Spinal cord (tissue), 10 donors: ENCODE data around the gene TBRG4. TPM values are rescaled to one million over a fixed set of nuclear protein-coding genes. Genes with fewer than 3 reads are reported as not detected.
A peak's percentile ranks its signal among the peaks of the same experiment; 100 is the strongest.

Experiments
- DNase-seq, 6 donors: peaks; one replicate each; pipeline versions ENCODE4 v3.0.0 to v3.0.0-alpha.2; 2013 to 2015; ENCODE audit warnings: low spot score in 6 of 6, low read depth in 4 of 6
- H3K27ac ChIP-seq: one replicate; pipeline ENCODE4 v1.5.1; 2013; ENCODE audit warnings: low read depth, low read length, control low read depth
- H3K27me3 ChIP-seq: one replicate; pipeline ENCODE4 v1.6.1; 2013; ENCODE audit warnings: low read length; ENCODE audit not compliant: control insufficient read depth, insufficient read depth
- H3K36me3 ChIP-seq: one replicate; pipeline ENCODE4 v1.6.1; 2013; ENCODE audit warnings: low read length; ENCODE audit not compliant: control insufficient read depth, insufficient read depth
- H3K4me1 ChIP-seq: one replicate; pipeline ENCODE4 v1.6.1; 2013; ENCODE audit warnings: low read length; ENCODE audit not compliant: control insufficient read depth, insufficient read depth
- H3K4me3 ChIP-seq: one replicate; pipeline ENCODE4 v1.5.1; 2013; ENCODE audit warnings: low read depth, low read length, control low read depth
- H3K9me3 ChIP-seq: one replicate; pipeline ENCODE4 v1.6.1; 2013; ENCODE audit warnings: low read length; ENCODE audit not compliant: control insufficient read depth, insufficient read depth
- WGBS: methylation state at CpG from one replicate; pipeline ENCODE4 v1.1.5; 2013; ENCODE audit warnings: missing lambda C conversion rate; ENCODE audit not compliant: insufficient coverage; 5-methylcytosine and 5-hydroxymethylcytosine counted together
- polyA plus RNA-seq, 2 donors: library from polyadenylated mRNA; unstranded; fragments of 120-200 nt; gene quantifications; one replicate each; pipeline ENCODE4 v1.2.1, GENCODE V29; 2013; ENCODE audit not compliant: insufficient read length in 2 of 2
- total RNA-seq, 2 donors: library from RNA; depleted of rRNA in 1 of 2; stranded (reverse); fragments of 120-200 nt in 1 of 2; fragments of >200 nt in 1 of 2; gene quantifications; one replicate each; pipeline versions ENCODE4 v1.2.3 to v1.2.4, GENCODE V29; 2013 to 2014
- donor health status: healthy.

The TBRG4 gene
- total and polyA plus RNA-seq, 4 donors = 34.4 to 50.3 (median 43.6) TPM

DNA sequence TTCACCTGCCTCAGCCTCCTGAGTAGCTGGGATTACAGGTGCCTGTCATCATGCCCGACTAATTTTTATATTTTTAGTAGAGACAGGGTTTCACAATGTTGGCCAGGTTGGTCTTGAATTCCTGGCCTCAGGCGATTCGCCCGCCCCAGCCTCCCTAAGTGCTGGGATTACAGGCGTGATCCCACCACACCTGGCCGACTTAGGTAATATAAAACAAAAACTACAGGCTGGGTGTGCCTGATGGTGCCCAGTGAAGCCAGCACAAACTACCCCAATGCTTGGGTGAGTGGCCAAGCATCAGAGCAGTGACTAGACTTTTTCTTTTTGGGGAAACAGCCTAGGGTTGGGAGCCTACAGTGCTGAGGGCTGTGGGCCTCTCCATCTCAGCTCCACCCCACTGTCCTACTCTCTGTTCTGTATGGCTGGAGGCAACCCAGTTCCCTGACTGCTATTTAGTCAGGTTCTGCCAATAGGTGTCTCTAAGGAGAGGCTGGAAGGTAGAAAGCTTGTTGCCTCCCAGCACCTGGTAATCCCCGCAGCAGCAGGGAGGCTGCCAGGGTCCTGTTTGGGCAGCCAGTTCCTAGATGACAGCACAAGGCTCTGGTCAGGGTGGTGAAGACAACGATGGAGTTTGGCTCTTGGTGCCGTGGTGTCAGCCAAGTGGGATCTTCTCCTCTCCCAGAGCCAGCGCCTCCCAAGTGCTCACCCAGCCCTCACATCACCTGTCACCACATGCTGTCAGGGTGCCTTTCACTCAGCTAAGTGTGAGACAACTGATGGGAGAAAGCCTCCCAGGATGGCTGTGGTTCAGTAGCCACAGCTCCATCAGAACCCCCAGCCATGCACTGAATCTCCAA is 12.3 kb downstream of the TBRG4 start:
- H3K27me3 ChIP-seq = no peaks in the 10 kb centered on the region
- no peak overlapping the region for H3K4me3 ChIP-seq
- no peaks in the 10 kb centered on the region for H3K9me3 ChIP-seq
- no peak for DNase-seq
- no peak overlapping the region for H3K27ac ChIP-seq
- H3K36me3 ChIP-seq = peaks cover 54% of the 10 kb centered on the region
- 96% methylated on average over 10 of the region's 10 CpGs for WGBS
- no peaks in the 10 kb centered on the region for H3K4me1 ChIP-seq

DNA sequence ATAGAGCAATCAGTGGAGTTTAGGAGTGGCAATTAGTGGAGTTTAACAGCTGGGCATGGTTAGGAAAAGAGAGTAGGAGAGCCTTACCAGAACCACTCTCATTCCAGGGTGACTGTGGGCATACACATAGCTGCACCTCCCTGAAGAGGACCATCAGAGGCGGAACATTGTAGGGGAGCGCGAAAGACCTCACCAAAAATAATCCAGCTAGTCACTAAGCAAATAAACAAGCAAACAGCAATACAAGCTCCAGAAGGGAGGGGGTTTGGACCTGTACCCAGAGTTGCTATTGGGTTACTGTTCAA is 18.6 kb downstream of the TBRG4 start:
- Histone ChIP-seq H3K27me3 (no peaks in the 10 kb centered on the region), H3K36me3 (no peaks in the 10 kb centered on the region), H3K27ac (no peak overlapping the region), H3K4me3 (no peak overlapping the region), H3K9me3 (no peaks in the 10 kb centered on the region), H3K4me1 (peaks cover 18% of the 10 kb centered on the region)
- no peak for DNase-seq
- WGBS = no CpG with 5 or more reads among the region's 3 CpGs

DNA sequence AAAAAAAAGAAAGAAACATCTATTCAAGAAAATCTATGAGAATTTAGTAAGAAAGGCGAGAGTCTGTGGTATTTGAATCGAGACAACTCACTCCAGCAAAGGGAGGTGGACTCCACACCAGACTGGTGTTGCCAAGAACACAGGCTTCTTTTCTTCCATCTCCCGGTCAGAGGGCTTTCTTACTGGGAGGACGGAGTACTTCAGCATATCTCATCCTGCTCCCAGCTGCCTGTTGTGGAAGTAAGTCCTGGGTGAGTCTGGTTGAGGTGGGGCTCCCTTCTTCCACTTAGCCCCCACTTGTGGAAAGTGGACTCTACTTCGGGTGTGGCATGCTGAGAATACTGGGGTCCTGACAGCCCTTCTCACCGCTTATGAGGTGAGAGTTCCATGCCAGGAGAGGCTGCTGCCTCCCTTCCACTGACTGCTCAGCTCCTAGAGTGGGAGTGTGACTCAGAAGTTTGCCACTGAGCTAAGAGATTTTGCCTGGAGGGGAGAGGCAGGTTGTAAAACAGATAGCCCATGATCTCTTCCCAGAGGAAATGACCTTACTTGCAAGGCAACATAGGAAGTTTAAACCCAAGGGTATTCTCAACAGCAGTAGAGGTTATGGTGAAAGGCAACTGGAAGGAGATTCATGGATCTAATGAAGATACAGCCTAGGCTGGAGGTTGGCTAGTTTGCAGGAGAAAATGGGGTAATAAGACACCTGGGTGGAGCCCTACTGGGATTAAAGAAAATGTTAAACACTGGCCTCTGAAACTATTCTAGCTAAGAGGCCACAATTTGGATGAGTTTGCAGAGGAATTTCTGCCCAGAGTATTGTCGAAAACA is 19.2 kb downstream of the TBRG4 start:
- Histone ChIP-seq H3K9me3 (no peaks in the 10 kb centered on the region), H3K4me3 (no peak overlapping the region), H3K27me3 (no peaks in the 10 kb centered on the region), H3K36me3 (peaks cover 5% of the 10 kb centered on the region), H3K27ac (no peak overlapping the region), H3K4me1 (peaks cover 24% of the 10 kb centered on the region)
- WGBS = 61% methylated on average over 3 of the region's 7 CpGs
- no peak for DNase-seq

DNA sequence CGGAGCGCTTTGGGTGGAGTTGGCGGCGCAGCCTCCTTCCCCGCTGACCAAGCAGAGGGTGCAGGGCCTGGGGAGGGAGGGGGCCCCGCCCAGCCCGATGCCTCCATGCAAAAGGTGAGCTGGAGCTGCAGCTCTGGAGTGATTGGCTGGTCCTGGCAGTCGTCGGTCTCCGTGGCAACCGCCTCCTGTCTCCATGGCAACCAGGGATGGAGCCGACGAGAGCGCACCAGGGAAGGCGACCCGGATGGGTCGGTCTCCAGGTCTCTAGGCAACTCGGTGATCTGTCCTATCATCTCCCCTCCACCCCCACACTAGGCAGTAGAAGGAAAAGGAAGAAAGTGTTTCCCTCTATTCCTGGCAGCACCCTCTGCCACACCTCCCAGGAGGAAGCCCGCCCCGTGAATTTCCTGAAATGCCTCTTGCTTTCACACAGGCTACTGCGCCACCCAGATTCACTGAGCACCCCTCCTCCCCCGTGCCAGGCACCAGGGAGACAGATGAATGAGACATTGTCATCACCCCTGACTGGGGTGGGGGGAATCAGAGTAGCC is 22.1 kb downstream of the TBRG4 start:
- H3K4me1 ChIP-seq = peaks cover 52% of the 10 kb centered on the region
- no peaks in the 10 kb centered on the region for H3K27me3 ChIP-seq
- H3K9me3 ChIP-seq = no peaks in the 10 kb centered on the region
- 2% methylated on average over 18 of the region's 22 CpGs for WGBS
- peak overlapping the region; percentile 86 for H3K27ac ChIP-seq
- peaks cover 31% of the 10 kb centered on the region for H3K36me3 ChIP-seq
- peak overlapping the region; percentile 70 for H3K4me3 ChIP-seq
- peak; percentile 82 to 99 (median 92) for DNase-seq

DNA sequence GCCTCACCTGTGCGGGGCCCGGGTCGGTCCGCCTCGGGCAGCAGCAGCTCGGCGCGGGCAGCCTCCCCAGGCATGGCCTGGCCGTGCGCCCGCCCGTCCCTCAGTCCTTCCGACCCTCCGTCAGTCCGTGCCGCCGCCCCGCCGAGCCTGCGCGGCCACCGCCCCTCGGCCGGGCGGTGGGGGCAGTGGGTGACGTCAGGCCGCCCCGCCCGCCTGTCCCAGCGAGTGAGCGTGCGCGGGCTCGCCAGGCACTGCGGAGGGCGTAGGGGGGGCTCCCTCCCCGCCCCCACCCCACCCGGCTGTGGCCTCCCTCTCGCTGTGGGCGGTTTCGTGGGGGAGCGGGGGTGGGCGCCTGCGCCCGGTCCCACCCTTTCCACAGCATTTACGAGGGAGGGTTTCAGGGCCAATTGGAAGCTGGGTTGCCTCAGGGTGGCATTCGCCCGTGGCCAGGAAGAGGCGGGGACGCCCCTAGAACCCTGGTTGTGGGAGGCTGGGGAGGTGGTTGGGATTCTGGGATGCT is 22.6 kb downstream of the TBRG4 start, which contains the start of gene NACAD:
NACAD (minus strand) TSS at position 149 of the 520 bp plus-strand sequence; CDS start at position 74, 75 bp downstream.
- H3K4me3 ChIP-seq = peak within 1 kb of the TSS; percentile 70
- 0% methylated on average over 35 of the region's 50 CpGs for WGBS
- no peaks in the 10 kb centered on the region for H3K27me3 ChIP-seq
- peak within 1 kb of the TSS; percentile 86 for H3K27ac ChIP-seq
- H3K4me1 ChIP-seq = peaks cover 56% of the 10 kb centered on the region
- no peaks in the 10 kb centered on the region for H3K9me3 ChIP-seq
- peak; percentile 49 to 97 (median 70) for DNase-seq
- H3K36me3 ChIP-seq = peaks cover 35% of the 10 kb centered on the region

DNA sequence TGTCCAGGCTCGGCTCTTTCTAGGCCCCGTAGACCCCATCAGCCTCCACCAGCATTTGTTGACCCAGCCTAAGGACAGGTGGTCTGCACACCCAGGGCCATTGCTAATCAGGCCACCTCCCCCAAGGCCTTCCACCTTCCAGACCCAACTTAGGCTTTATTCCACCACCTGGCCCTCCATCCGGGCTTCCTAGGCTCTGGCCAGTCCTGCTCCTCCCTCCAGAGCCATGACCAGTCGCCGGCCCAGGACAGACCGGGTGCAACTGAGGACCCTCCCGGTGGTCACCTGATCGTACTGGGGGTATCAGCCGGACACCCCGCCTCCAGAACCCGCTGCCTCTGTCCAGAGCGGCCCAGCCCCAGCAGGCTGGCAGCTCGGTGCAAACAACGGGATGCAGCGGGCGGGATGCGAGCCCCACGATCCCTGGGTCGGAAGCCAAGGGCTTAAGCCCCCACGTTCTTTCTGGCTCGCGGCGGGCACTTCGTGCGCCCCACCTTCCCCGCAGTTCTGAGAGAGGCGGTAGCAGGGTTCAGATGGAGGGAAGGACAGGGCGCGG is 23.3 kb downstream of the TBRG4 start:
- Histone ChIP-seq H3K36me3 (peaks cover 36% of the 10 kb centered on the region), H3K9me3 (no peaks in the 10 kb centered on the region), H3K27me3 (no peaks in the 10 kb centered on the region), H3K4me1 (peaks cover 56% of the 10 kb centered on the region), H3K4me3 (peak overlapping the region; percentile 62), H3K27ac (peak overlapping the region; percentile 64)
- WGBS = 8% methylated on average over 28 of the region's 29 CpGs
- DNase-seq = peak in 1 of 6 donors; percentile 37

DNA sequence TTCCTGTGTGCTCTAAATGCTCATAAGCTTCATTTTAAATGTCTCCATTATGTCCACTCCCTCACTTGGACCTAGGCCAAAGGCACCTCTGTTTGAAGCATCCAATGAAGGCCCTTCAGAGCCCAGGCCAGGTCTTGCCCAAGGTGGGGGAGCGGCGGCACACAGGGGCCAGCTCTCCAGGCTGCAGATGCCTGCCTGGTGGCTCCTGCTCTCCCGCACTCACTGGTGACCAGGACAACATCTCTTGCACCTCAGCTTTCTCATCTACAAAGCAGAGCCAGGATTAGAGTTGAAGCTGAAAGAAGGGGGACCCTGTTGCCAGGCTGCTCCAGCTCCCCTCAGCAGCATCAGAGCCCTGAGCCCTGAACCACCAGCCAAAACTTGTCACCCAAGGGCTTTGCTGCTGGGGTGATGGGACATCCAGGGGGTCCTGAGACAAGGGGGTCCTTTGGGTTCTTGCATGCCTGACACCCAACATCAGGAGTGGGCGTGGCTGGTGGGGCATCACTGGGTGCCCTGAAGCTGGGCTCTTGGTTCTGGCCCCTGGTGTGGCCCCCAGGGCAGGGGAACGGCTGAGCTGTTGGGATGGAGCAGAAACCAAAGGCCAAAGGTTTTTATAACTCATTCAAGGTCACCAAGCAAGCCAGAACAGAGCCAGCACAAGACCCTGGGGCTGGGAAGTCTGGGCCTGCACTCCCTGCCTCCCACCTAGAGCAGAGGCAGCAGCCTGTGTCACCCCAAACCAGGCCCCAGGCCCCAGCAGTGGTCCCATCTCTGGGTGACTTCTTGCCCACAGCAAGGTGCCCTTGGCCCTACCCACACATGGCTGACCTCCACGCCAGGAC is 24.0 kb downstream of the TBRG4 start:
- no peaks in the 10 kb centered on the region for H3K27me3 ChIP-seq
- DNase-seq = no peak
- peak overlapping the region; percentile 64 for H3K27ac ChIP-seq
- peaks cover 43% of the 10 kb centered on the region for H3K36me3 ChIP-seq
- 91% methylated on average over 5 of the region's 6 CpGs for WGBS
- peak overlapping the region; percentile 62 for H3K4me3 ChIP-seq
- H3K4me1 ChIP-seq = peaks cover 61% of the 10 kb centered on the region
- no peaks in the 10 kb centered on the region for H3K9me3 ChIP-seq

DNA sequence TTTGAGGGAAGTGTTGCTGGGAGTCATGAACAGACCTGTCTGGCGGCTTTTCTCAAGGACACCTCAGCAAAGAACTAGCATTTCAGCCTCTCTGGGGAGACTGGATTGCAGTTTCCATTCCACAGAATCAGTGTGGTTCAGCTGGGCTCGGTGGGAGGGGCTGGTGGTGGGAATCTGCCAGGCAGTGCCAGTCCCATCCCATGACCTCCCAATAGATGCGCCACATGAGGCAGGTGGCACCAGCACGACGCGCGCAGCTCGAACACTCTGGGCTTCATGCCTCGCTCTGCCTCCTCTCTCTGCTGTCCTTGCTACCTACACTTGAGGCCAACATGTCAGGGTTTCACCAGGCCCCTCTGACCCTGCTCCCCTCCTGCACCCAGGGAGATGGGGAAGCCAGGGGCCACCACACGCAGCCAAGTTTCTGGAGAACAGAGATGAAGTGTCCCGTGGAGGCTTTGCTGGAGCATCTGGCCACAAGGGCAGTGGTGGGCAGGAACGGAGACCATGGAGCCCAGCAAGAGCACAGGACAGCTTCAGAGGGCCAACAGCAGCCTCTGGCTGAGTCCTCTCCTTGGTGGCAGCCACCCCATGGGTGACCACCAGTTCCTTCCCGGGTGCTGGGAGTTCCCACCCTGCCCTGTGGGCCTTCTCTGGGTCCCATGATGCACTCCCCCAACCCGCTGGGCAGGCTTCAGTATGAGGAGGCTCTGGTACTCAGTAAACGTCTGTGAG is 25.0 kb downstream of the TBRG4 start:
- H3K27me3 ChIP-seq = no peaks in the 10 kb centered on the region
- 89% methylated on average over 14 of the region's 15 CpGs for WGBS
- H3K4me3 ChIP-seq = no peak overlapping the region
- no peak overlapping the region for H3K27ac ChIP-seq
- H3K36me3 ChIP-seq = peaks cover 53% of the 10 kb centered on the region
- DNase-seq = no peak
- H3K4me1 ChIP-seq = peaks cover 71% of the 10 kb centered on the region
- no peaks in the 10 kb centered on the region for H3K9me3 ChIP-seq
